Left ventricle myocardium inferior (tissue), 1 donor: ENCODE measurements around the gene HCFC1. TPM values are rescaled to one million over a fixed set of nuclear protein-coding genes. Genes with fewer than 3 reads are reported as not detected.

Experiments
- DNase-seq: peaks from one replicate; pipeline ENCODE4 v3.0.0-alpha.2; 2020
- H3K27ac ChIP-seq: fragments of 200-600 bp; replicated peaks from 2 replicates; pipeline ENCODE4 v1.8.0; 2021
- H3K27me3 ChIP-seq: fragments of 200-600 bp; 2 replicates; pipeline ENCODE4 v1.8.0; 2021; ENCODE audit warnings: low read depth
- H3K36me3 ChIP-seq: fragments of 200-600 bp; 2 replicates; pipeline ENCODE4 v1.8.0; 2021
- H3K4me1 ChIP-seq: fragments of 200-600 bp; 2 replicates; pipeline ENCODE4 v1.8.0; 2021
- H3K4me3 ChIP-seq: fragments of 200-600 bp; 2 replicates; pipeline ENCODE4 v1.8.0; 2021; ENCODE audit warnings: mild to moderate bottlenecking, moderate library complexity
- H3K9me3 ChIP-seq: fragments of 200-600 bp; replicated peaks from 2 replicates; pipeline ENCODE4 v1.8.0; 2021
- CTCF ChIP-seq: fragments of 200-600 bp; IDR thresholded peaks from 2 replicates; pipeline ENCODE4 v1.8.0; 2021; ENCODE audit warnings: antibody characterized with exemption, mild to moderate bottlenecking, borderline replicate concordance
- intact Hi-C: fragments of 100-400 bp; cut with micrococcal nuclease; formaldehyde crosslinking; loops from one replicate; pipeline ENCODE4 v1.11.0; 2022
- total RNA-seq: library from RNA; stranded (reverse); fragmentation: NEBNext Ultra II Directional; extraction: Animal tissue kit (Norgen Biotek cat#: 25700); gene quantifications from one replicate; pipeline ENCODE4 v1.2.1, GENCODE V29; 2021
- donor health status: DM: no; HTN: yes; CAD: no; lungs with severe emphysema.

Gene HCFC1
- total RNA-seq, 1 donor from 2014 or later: 28.4 TPM

DNA sequence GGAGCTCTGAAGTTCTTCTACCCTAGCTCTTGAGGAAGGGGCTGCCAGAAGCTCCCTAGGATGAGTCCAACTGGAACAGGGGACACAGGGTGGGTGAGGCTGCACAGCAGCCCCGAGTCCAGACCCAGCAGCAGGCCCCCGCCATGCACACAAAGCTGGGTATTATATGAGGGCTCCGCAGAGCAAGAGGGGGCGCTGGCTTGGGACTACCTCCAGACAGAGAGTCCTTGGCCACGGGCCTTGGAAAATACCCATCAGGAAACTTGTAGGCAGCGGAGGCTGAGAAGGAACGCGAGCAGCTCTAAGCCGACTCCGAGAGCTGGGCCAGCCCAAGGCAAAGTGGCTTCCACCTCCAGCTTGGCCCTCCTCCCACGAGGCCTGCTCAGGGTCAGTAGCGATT is 8.1 kb downstream of the HCFC1 start:
- no peaks in the 10 kb centered on the region for H3K27me3 ChIP-seq
- no peak for TF ChIP-seq CTCF
- no peaks in the 10 kb centered on the region for H3K9me3 ChIP-seq
- intact Hi-C loops: no loop called here
- H3K4me1 ChIP-seq: peaks cover 42% of the 10 kb centered on the region
- no peak overlapping the region for H3K27ac ChIP-seq
- H3K4me3 ChIP-seq: no peak overlapping the region
- peaks cover 42% of the 10 kb centered on the region for H3K36me3 ChIP-seq
- DNase-seq: no peak

DNA sequence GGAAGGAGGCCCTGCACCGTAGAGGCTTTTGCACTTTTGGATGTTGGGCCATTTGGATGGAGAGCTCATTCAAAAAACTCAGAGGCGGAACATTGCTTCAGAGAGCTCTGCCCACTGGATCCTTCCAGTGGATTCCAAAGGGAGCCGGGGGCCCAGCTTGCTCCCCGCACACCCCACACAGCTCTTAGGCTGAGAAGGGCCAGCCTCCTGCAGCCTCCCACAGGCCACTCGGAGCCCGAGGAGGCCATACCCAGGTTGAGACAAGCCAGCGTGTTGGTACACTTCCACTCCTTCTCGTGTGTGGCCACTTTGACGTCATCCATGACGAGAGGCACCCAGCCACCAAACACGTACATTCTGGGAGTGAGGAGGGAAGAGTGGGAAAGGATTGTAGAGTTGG is 10.3 kb downstream of the HCFC1 start:
- peaks cover 19% of the 10 kb centered on the region for H3K4me1 ChIP-seq
- H3K27me3 ChIP-seq: no peaks in the 10 kb centered on the region

GRCh38 chrX:153960786-153961185 is 10.8 kb downstream of the HCFC1 start:
- Histone ChIP-seq H3K9me3 (no peaks in the 10 kb centered on the region), H3K4me1 (peaks cover 14% of the 10 kb centered on the region), H3K36me3 (peaks cover 68% of the 10 kb centered on the region), H3K4me3 (no peak overlapping the region), H3K27me3 (no peaks in the 10 kb centered on the region), H3K27ac (no peak overlapping the region)
- intact Hi-C loops: no loop called here
- no peak for TF ChIP-seq CTCF
- DNase-seq: no peak

More for the DNA sequence above, 10.3 kb downstream of the HCFC1 start:
- DNase-seq: no peak
- TF ChIP-seq CTCF: no peak
- Histone ChIP-seq H3K27ac (no peak overlapping the region), H3K9me3 (no peaks in the 10 kb centered on the region), H3K4me3 (no peak overlapping the region), H3K36me3 (peaks cover 64% of the 10 kb centered on the region)
- intact Hi-C loops: no loop called here

- Histone ChIP-seq H3K4me3 (no peak overlapping the region), H3K9me3 (no peaks in the 10 kb centered on the region), H3K36me3 (peaks cover 70% of the 10 kb centered on the region), H3K27me3 (no peaks in the 10 kb centered on the region), H3K4me1 (peaks cover 7% of the 10 kb centered on the region), H3K27ac (no peak overlapping the region)
- no peak for DNase-seq
- intact Hi-C loops: no loop called here
- TF ChIP-seq CTCF: no peak
Measured at GRCh38 chrX:153960077-153960476, 11.5 kb downstream of the HCFC1 start.

GRCh38 chrX:153959649-153960048 is 12.0 kb downstream of the HCFC1 start:
- no peaks in the 10 kb centered on the region for H3K27me3 ChIP-seq
- no peak for DNase-seq
- H3K4me1 ChIP-seq: peaks cover 3% of the 10 kb centered on the region
- intact Hi-C loops: no loop called here
- TF ChIP-seq CTCF: no peak
- H3K27ac ChIP-seq: no peak overlapping the region
- H3K4me3 ChIP-seq: no peak overlapping the region
- H3K9me3 ChIP-seq: no peaks in the 10 kb centered on the region
- H3K36me3 ChIP-seq: peaks cover 74% of the 10 kb centered on the region

DNA sequence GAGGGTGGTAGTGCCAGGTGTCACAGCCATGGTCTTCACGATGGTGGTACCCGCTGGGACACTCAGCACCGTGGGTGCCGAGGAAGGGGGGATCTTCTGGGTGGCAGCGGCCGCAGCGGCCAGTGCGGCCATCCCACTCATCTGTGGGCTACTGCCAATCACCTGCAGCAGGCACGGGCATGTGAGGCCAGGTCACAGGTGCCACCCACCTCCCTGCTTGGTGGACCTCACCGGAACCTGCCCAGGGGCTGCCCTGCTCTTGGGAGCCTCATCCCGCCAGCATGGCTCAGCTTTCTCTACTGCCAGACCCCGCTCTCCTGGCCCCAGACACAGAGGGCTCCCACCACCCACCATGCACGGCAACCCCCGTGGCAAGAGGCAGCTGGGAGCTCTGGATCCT is 13.0 kb downstream of the HCFC1 start:
- intact Hi-C loops: no loop called here
- no peak overlapping the region for H3K27ac ChIP-seq

More for the DNA sequence above, 13.0 kb downstream of the HCFC1 start:
- Histone ChIP-seq H3K4me1 (peaks cover 1% of the 10 kb centered on the region), H3K9me3 (no peaks in the 10 kb centered on the region), H3K36me3 (peaks cover 82% of the 10 kb centered on the region), H3K4me3 (no peak overlapping the region), H3K27me3 (no peaks in the 10 kb centered on the region)
- no peak for DNase-seq
- TF ChIP-seq CTCF: no peak
